ENCODE data around the gene GM2A. TPM values are rescaled to one million over a fixed set of nuclear protein-coding genes. Genes with fewer than 3 reads are reported as not detected.
"Not testable (repeated sequence)": the region's sequence is repeated elsewhere in the genome, so short reads cannot be mapped to it uniquely, and the experiment has no call there.

Gene GM2A
- polyA plus RNA-seq, 3 donors, result 22.2 to 57.9 (median 28.0) TPM

DNA sequence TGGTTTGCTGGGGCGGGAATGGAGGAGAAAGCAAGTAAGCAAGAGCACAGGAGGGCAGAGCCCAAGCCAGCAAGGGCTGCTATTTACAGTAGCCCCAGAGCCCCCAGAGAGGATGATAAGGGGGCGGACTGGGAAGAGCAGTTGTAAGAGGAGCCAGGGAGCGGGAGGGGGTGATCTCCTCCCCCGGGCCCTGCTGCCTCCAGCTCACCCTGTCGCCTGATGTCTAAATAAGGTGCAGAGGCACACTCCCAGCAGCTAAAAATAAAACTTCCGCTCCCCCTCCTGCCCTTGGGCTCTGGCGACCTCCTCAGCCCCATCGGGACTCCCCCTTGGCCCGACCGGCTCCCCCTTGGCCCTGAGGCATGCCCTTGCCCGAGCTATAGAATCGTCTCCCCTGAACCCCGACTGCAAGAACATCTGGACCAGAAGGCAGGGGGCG lies 14.7 kb upstream of the GM2A start:
- no peak overlapping the region for H3K4me2 ChIP-seq (replicated peaks; ENCODE audit: extremely low read depth, low read length, poor library complexity, severe bottlenecking)
- no peaks in the 10 kb centered on the region for H4K20me1 ChIP-seq (ENCODE audit: insufficient read depth, low read length)
- Mint-ChIP-seq H3K9me3 (no peaks in the 10 kb centered on the region), H3K36me3 (no peaks in the 10 kb centered on the region), H3K4me1 (peaks cover 39% of the 10 kb centered on the region), H3K4me3 (peak overlapping the region in 1 of 2 donors; percentile 47), H3K27ac (peak overlapping the region in 1 of 7 donors; percentile 63), H3K27me3 (ENCODE audit: low read depth in 3 of 3) (peaks cover 0 to 10% (median 3%) of the 10 kb centered on the region in 3 donors)
- H3K9me3 ChIP-seq (replicated peaks in 1 of 2; ENCODE audit: control insufficient read depth in 1 of 2, insufficient read depth in 1 of 2, low read length in 2 of 2), result no peaks in the 10 kb centered on the region
- H3K27ac ChIP-seq (ENCODE audit: low read depth in 1 of 2, low read length in 2 of 2), result no peak overlapping the region
- H3K4me1 ChIP-seq (ENCODE audit: control insufficient read depth in 1 of 2, insufficient read depth in 2 of 2, low read length in 2 of 2), result peaks cover 20 to 53% of the 10 kb centered on the region in 2 donors
- H3K36me3 ChIP-seq (replicated peaks in 1 of 2; ENCODE audit: control insufficient read depth in 1 of 2, insufficient read depth in 2 of 2, low read length in 2 of 2), result no peaks in the 10 kb centered on the region
- no peaks in the 10 kb centered on the region for H3K79me2 ChIP-seq (ENCODE audit: insufficient read depth, low read length)
- WGBS (ENCODE audit: insufficient coverage), result 74% methylated on average over 11 of the region's 14 CpGs
- no peak overlapping the region for H3K4me3 ChIP-seq (replicated peaks in 1 of 3; ENCODE audit: low read depth in 2 of 3, low read length in 3 of 3)
- no peak overlapping the region for H2AFZ ChIP-seq (ENCODE audit: insufficient read depth, low read depth, low read length, poor library complexity, severe bottlenecking)
- DNase-seq, result no peak
- intact Hi-C loops (cut with micrococcal nuclease), result loop anchor here (2.0 to 10.0 kb wide), 3 partner anchors 64 to 111 kb away; no protein-coding TSS in a partner anchor
- TF ChIP-seq, protein P1, sequence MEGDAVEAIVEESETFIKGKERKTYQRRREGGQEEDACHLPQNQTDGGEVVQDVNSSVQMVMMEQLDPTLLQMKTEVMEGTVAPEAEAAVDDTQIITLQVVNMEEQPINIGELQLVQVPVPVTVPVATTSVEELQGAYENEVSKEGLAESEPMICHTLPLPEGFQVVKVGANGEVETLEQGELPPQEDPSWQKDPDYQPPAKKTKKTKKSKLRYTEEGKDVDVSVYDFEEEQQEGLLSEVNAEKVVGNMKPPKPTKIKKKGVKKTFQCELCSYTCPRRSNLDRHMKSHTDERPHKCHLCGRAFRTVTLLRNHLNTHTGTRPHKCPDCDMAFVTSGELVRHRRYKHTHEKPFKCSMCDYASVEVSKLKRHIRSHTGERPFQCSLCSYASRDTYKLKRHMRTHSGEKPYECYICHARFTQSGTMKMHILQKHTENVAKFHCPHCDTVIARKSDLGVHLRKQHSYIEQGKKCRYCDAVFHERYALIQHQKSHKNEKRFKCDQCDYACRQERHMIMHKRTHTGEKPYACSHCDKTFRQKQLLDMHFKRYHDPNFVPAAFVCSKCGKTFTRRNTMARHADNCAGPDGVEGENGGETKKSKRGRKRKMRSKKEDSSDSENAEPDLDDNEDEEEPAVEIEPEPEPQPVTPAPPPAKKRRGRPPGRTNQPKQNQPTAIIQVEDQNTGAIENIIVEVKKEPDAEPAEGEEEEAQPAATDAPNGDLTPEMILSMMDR (IDR thresholded peaks at IDR 0.05), result no peak
- no peak overlapping the region for H3K9ac ChIP-seq (ENCODE audit: insufficient read depth, low read length, poor library complexity, severe bottlenecking)
- no peaks in the 10 kb centered on the region for H3K27me3 ChIP-seq (ENCODE audit: control insufficient read depth in 2 of 2, insufficient read depth in 2 of 2, low read length in 2 of 2)

DNA sequence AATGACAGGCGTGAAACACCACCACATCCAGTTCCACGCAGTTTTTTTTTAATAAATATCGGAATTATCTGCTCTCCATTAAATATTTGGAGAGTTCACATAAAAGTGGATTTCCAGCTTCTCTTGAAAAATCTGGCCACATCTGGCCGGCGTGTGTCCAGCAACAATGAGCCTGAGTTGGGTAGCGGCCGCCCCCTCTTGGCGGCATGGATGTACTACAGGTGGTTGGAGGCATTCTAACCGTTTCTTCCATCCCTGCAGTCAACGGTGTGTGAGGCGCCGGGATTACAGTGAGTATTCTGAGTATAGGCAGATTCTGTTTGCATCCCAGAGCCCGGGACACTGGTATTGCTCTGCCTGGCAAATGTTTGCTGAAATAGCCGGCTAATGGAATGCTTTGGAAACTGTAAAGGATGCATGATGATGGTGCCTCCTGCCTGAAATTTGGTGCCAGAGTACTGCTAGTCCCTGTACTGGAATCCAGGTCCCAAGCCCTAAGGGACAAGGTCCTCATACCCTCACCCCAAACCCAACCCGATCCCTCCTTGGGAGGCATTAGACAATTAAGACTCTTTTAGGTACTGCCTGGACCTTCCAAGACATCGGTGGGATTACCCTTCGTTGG lies 13.6 kb upstream of the GM2A start:
- Histone ChIP-seq H3K4me2 (replicated peaks; ENCODE audit: extremely low read depth, low read length, poor library complexity, severe bottlenecking) (no peak overlapping the region), H3K4me1 (ENCODE audit: control insufficient read depth in 1 of 2, insufficient read depth in 2 of 2, low read length in 2 of 2) (peaks cover 18 to 47% of the 10 kb centered on the region in 2 donors), H3K27ac (ENCODE audit: low read depth in 1 of 2, low read length in 2 of 2) (no peak overlapping the region), H3K9ac (ENCODE audit: insufficient read depth, low read length, poor library complexity, severe bottlenecking) (no peak overlapping the region), H3K9me3 (replicated peaks in 1 of 2; ENCODE audit: control insufficient read depth in 1 of 2, insufficient read depth in 1 of 2, low read length in 2 of 2) (no peaks in the 10 kb centered on the region), H3K27me3 (ENCODE audit: control insufficient read depth in 2 of 2, insufficient read depth in 2 of 2, low read length in 2 of 2) (no peaks in the 10 kb centered on the region), H3K79me2 (ENCODE audit: insufficient read depth, low read length) (no peaks in the 10 kb centered on the region), H3K36me3 (replicated peaks in 1 of 2; ENCODE audit: control insufficient read depth in 1 of 2, insufficient read depth in 2 of 2, low read length in 2 of 2) (no peaks in the 10 kb centered on the region), H3K4me3 (replicated peaks in 1 of 3; ENCODE audit: low read depth in 2 of 3, low read length in 3 of 3) (no peak overlapping the region), H4K20me1 (ENCODE audit: insufficient read depth, low read length) (no peaks in the 10 kb centered on the region), H2AFZ (ENCODE audit: insufficient read depth, low read depth, low read length, poor library complexity, severe bottlenecking) (no peak overlapping the region)
- H3K36me3 Mint-ChIP-seq, result no peaks in the 10 kb centered on the region
- intact Hi-C loops (cut with micrococcal nuclease), result loop anchor here (2.0 to 10.0 kb wide), 3 partner anchors 65 to 112 kb away; no protein-coding TSS in a partner anchor
- peaks cover 0 to 10% (median 3%) of the 10 kb centered on the region in 3 donors for H3K27me3 Mint-ChIP-seq (ENCODE audit: low read depth in 3 of 3)
- peak; percentile 62 to 70 (median 69) for DNase-seq
- H3K4me3 Mint-ChIP-seq, result no peak overlapping the region
- H3K9me3 Mint-ChIP-seq, result no peaks in the 10 kb centered on the region
- no peak overlapping the region for H3K27ac Mint-ChIP-seq
- peaks cover 37% of the 10 kb centered on the region for H3K4me1 Mint-ChIP-seq
- 18% methylated on average over 6 of the region's 17 CpGs for WGBS (ENCODE audit: insufficient coverage)
- TF ChIP-seq, protein P1 (IDR thresholded peaks at IDR 0.05), result peak; percentile 96

DNA sequence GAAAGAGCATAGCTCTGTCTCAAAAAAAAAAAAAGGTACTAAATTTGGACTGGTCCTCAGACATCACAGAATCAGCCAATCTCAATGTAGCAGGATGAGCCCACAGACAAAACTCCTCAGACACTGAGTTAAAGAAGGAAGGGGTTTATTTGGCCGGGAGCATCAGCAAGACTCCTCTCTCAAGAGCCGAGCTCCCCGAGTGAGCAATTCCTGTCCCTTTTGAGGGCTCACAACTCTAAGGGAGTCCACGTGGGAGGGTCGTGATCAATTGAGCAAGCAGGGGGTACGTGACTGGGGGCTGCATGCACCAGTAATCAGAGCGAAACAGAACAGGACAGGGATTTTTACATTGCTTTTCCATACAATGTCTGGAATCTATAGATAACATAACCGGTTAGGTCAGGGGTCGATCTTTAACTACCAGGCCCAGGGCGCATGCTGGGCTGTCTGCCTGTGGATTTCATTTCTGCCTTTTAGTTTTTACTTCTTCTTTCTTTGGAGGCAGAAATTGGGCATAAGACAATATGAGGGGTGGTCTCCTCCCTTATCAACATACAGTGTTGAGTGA lies 12.6 kb upstream of the GM2A start:
- not testable (repeated sequence) for H3K4me2 ChIP-seq (replicated peaks; ENCODE audit: extremely low read depth, low read length, poor library complexity, severe bottlenecking); H3K9me3 Mint-ChIP-seq; H2AFZ ChIP-seq (ENCODE audit: insufficient read depth, low read depth, low read length, poor library complexity, severe bottlenecking); H3K79me2 ChIP-seq (ENCODE audit: insufficient read depth, low read length); H3K4me3 ChIP-seq (replicated peaks in 1 of 3; ENCODE audit: low read depth in 2 of 3, low read length in 3 of 3); H3K9me3 ChIP-seq (replicated peaks in 1 of 2; ENCODE audit: control insufficient read depth in 1 of 2, insufficient read depth in 1 of 2, low read length in 2 of 2); H3K9ac ChIP-seq (ENCODE audit: insufficient read depth, low read length, poor library complexity, severe bottlenecking); DNase-seq; H3K36me3 Mint-ChIP-seq; H3K27me3 ChIP-seq (ENCODE audit: control insufficient read depth in 2 of 2, insufficient read depth in 2 of 2, low read length in 2 of 2); H4K20me1 ChIP-seq (ENCODE audit: insufficient read depth, low read length); H3K27ac ChIP-seq (ENCODE audit: low read depth in 1 of 2, low read length in 2 of 2); H3K36me3 ChIP-seq (replicated peaks in 1 of 2; ENCODE audit: control insufficient read depth in 1 of 2, insufficient read depth in 2 of 2, low read length in 2 of 2)
- WGBS (ENCODE audit: insufficient coverage), result 30% methylated on average over 2 of the region's 10 CpGs
- Mint-ChIP-seq H3K4me3 (peak overlapping the region in 1 of 2 donors; percentile 24), H3K27me3 (ENCODE audit: low read depth in 3 of 3) (peaks cover 0 to 10% (median 3%) of the 10 kb centered on the region in 3 donors), H3K4me1 (peaks cover 30% of the 10 kb centered on the region), H3K27ac (peak overlapping the region in 2 of 7 donors; percentile 40 to 66)
- H3K4me1 ChIP-seq (ENCODE audit: control insufficient read depth in 1 of 2, insufficient read depth in 2 of 2, low read length in 2 of 2), result peaks cover 12 to 43% of the 10 kb centered on the region in 2 donors
- intact Hi-C loops (cut with micrococcal nuclease), result loop anchor here in 1 of 2 donors (10.0 kb wide), 1 partner anchor 186 kb away; no protein-coding TSS in a partner anchor
